Neural progenitor cell (in vitro differentiated cells): ENCODE measurements around the gene LTBP2.

ENCODE experiments used
- EZH2phosphoT487 ChIP-seq: fragments of 200-600 bp; sonication (generic); IDR thresholded peaks from 2 replicates; pipeline ENCODE4 v1.6.1; 2017; ENCODE audit warnings: antibody characterized with exemption
- TF ChIP-seq, protein P1 (sequence below): fragments of 200-600 bp; sonication (generic); IDR thresholded peaks from 2 replicates; pipeline ENCODE4 v1.5.1; 2017; ENCODE audit warnings: antibody characterized with exemption, mild to moderate bottlenecking

DNA sequence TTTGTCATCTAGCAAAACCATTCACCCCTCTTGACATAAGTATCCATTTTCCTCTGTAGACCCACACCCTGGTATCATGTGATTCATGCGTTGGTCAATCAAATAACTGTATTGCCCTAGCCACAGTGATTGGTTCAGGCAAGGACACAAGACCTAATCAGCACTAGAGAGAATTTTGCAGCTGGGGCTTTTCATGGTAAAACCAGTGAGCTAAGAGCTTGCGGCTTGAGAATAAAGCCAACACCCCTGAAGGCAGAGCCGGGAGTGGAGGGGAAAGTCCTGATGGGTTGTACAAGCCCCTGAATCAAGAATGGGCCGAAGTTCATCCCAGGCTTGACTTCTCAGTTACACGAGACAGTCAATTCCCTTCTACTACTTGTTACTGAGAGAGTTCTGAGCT lies 33.2 kb upstream of the LTBP2 start:
- TF ChIP-seq, protein P1, sequence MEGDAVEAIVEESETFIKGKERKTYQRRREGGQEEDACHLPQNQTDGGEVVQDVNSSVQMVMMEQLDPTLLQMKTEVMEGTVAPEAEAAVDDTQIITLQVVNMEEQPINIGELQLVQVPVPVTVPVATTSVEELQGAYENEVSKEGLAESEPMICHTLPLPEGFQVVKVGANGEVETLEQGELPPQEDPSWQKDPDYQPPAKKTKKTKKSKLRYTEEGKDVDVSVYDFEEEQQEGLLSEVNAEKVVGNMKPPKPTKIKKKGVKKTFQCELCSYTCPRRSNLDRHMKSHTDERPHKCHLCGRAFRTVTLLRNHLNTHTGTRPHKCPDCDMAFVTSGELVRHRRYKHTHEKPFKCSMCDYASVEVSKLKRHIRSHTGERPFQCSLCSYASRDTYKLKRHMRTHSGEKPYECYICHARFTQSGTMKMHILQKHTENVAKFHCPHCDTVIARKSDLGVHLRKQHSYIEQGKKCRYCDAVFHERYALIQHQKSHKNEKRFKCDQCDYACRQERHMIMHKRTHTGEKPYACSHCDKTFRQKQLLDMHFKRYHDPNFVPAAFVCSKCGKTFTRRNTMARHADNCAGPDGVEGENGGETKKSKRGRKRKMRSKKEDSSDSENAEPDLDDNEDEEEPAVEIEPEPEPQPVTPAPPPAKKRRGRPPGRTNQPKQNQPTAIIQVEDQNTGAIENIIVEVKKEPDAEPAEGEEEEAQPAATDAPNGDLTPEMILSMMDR: no peak
- no peak for TF ChIP-seq EZH2phosphoT487
